ENCODE measurements around the gene ZBTB32.
"Not testable (repeated sequence)": the region's sequence is repeated elsewhere in the genome, so short reads cannot be mapped to it uniquely, and the experiment has no call there.

Gene ZBTB32

GRCh38 chr19:35722461-35722860 lies 18.1 kb downstream of the ZBTB32 start:
- DNase-seq: no peak

- DNase-seq: no peak
Observed at GRCh38 chr19:35722897-35723296, 18.5 kb downstream of the ZBTB32 start.

- no peak for DNase-seq
Observed at GRCh38 chr19:35723671-35724070, 19.3 kb downstream of the ZBTB32 start.

DNA sequence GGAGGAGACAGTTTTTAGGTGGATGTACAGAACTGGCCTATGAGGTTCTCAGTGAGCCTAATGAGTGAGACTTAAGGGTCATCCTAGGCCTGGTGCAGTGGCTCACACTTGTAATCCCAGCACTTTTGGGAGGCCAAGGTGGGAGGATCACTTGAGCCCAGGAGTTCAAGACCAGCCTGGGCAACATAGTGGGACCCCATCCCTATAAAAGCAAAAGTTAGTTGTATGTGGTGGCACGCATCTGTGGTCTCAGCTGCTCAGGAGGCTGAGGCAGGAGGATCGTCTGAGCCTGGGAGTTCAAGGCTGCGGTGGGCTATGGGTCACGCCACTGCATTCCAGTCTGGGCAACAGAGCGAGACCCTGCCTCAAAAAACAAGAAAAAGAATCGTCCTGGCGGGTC lies 19.8 kb downstream of the ZBTB32 start:
- not testable (repeated sequence) for DNase-seq

DNA sequence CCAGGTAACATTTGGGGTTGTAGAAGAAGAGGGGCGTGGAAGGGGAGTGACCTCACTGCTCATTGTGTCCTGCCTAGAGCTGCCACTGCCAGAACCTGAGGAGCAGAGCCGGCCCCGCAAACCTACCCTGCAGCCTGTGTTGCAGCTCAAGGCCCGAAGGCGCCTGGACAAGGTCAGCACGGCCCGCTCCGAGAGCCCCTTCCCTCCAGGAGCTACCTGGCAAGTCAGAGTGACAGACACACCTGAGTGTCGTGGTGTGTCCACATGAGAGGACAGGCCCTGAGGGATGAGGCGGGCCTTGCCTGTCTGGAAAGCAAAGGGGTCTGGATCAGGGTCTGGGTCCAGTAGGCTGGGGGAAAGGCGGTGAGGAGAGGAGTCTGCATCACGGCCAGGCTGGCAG lies 20.2 kb downstream of the ZBTB32 start:
- DNase-seq: no peak

DNA sequence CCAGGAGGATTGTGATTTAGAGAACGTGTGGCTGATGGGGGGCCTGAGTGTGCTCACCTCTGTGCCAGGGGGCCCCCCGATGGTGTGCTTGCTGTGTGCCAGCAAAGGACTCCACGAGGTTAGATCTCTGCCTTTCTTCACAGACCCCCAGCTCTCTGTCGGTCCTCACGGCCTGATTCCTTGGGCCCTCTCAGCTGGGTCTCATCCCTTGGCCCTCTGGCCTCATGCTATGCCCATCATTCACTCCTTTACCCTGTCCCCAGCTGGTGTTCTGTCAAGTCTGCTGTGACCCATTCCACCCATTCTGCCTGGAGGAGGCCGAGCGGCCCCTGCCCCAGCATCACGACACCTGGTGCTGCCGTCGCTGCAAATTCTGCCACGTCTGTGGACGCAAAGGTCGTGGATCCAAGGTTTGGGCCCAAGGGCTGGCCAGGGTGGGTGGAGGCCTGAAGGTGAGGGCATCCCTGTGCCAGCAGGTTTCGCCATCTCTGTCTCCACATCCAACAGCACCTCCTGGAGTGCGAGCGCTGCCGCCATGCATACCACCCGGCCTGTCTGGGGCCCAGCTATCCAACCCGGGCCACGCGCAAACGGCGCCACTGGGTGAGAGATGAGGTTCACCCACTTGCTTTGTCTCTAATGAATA lies 21.0 kb downstream of the ZBTB32 start:
- no peak for DNase-seq

- no peak for DNase-seq
Observed at GRCh38 chr19:35727053-35727955, 22.9 kb downstream of the ZBTB32 start.

DNA sequence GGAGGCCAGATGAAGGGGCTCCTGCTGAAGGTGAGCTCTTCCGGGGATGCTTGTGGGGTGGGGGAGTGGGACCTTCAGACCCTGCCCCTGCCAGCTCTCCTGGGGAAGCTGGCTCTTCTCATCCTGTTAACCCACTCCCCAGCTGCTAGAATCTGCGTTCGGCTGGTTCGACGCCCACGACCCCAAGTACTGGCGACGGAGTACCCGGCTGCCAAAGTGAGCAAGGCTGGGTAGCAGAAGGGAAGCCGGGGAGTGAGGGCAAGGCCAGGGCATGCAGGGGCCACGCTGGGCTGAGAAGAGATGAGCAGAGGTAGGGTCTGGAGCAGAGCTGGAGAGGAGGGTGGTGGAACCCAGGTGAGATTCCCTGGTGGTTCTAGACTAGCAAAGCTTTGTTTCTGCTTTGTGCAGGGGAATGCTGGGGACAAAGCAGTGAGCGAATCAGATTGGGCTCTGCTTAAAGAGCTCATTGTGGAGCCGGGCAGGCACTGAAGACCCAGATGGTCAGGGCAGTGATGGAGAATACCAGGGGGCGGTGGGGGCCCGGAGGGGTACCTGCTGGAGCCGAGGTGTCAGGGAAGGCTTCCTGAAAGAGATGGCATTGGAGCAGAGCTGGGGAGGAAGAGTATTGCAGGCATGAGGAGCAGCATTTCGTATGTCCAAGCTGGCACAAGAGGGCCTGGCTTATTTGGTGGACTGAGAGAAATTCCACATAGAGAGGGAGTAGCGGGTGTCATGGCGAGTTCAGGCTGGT lies 23.8 kb downstream of the ZBTB32 start:
- DNase-seq: no peak

DNA sequence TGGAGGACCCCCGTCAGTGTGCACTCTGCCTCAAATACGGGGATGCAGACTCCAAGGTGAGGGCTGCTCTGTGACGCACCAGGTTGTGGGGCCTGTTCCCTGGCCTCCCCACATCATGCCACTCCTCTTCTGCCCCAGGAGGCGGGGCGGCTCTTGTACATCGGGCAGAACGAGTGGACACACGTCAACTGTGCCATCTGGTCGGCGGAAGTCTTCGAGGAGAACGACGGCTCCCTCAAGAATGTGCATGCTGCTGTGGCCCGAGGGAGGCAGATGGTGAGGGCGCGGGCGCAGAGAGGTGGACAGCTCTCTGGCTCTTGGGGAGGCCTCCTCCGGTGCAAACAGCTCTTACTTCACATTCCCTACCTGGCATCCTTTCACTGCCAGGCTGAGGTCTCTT lies 24.7 kb downstream of the ZBTB32 start:
- DNase-seq: no peak

DNA sequence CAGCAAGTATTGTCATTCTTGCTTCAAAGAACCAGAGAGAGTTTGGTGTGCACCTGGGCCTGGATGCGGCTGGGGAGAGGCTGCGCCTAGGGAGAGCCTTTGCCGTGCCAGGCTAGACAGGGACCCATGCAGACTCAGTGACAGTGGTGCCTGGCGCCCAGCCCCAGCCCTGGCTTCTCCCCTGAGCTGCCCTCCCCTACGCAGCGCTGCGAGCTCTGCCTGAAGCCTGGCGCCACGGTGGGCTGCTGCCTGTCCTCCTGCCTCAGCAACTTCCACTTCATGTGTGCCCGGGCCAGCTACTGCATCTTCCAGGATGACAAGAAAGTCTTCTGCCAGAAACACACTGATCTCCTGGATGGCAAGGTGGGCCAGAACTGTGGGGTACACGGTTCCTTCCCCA lies 25.4 kb downstream of the ZBTB32 start:
- DNase-seq: no peak

GRCh38 chr19:35730326-35730725 lies 26.0 kb downstream of the ZBTB32 start:
- no peak for DNase-seq

- no peak for DNase-seq
Observed at GRCh38 chr19:35731353-35731752, 27.0 kb downstream of the ZBTB32 start.

- no peak for DNase-seq
Observed at GRCh38 chr19:35731779-35732405, 27.5 kb downstream of the ZBTB32 start.

- DNase-seq: no peak
Observed at GRCh38 chr19:35732540-35733179, 28.3 kb downstream of the ZBTB32 start.

DNA sequence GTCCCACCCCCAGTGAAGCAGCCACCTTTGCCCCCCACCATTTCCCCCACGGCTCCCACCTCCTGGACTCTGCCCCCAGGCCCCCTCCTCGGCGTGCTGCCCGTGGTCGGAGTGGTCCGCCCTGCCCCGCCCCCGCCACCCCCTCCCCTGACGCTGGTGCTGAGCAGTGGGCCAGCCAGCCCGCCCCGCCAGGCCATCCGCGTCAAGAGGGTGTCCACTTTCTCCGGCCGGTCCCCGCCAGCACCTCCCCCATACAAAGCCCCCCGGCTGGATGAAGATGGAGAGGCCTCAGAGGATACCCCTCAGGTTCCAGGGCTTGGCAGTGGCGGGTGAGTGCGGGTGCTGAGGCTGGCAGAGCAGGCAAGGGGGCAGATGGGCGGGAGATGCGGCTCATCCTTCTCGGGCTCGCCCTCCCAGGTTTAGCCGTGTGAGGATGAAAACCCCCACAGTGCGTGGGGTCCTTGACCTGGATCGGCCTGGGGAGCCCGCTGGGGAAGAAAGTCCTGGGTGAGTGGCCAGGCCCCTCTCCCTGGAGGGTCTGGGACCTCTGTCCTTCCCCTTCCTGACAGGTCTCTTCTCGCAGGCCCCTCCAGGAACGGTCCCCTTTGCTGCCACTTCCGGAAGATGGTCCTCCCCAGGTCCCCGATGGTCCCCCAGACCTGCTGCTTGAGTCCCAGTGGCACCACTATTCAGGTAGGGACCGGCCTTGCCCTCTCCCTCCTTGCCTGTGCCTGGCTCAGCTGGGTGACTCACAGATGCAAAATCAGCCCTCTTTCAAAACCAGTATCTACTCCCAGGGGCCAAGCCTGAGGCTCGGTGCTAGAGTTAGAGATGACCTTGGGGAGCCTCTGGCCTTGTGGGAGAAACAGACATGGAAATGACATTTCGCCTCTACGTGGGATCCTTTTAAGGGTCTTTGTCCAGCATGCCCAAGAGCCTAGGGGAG lies 29.1 kb downstream of the ZBTB32 start:
- no peak for DNase-seq

GRCh38 chr19:35734273-35734672 lies 29.9 kb downstream of the ZBTB32 start:
- DNase-seq: no peak

DNA sequence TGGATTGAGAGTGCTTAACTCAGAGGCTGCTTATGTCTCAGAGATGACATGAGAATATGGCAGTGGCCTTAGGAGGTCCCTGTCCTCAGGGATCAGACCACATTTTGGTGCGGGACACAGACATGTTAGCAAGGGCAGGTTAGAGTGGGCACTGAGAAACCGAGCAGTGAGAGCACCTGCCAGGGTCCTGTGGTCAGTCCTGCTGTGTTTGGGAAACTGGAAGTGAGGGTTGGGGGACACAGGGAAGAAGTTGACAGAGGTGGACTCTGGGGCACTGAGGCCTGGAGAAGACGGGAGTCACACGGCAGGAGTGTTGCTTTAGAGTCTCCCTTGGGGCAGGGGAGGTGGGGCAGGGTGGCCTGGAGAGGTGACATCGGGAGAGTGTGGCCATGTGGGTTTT lies 30.5 kb downstream of the ZBTB32 start:
- DNase-seq: no peak

DNA sequence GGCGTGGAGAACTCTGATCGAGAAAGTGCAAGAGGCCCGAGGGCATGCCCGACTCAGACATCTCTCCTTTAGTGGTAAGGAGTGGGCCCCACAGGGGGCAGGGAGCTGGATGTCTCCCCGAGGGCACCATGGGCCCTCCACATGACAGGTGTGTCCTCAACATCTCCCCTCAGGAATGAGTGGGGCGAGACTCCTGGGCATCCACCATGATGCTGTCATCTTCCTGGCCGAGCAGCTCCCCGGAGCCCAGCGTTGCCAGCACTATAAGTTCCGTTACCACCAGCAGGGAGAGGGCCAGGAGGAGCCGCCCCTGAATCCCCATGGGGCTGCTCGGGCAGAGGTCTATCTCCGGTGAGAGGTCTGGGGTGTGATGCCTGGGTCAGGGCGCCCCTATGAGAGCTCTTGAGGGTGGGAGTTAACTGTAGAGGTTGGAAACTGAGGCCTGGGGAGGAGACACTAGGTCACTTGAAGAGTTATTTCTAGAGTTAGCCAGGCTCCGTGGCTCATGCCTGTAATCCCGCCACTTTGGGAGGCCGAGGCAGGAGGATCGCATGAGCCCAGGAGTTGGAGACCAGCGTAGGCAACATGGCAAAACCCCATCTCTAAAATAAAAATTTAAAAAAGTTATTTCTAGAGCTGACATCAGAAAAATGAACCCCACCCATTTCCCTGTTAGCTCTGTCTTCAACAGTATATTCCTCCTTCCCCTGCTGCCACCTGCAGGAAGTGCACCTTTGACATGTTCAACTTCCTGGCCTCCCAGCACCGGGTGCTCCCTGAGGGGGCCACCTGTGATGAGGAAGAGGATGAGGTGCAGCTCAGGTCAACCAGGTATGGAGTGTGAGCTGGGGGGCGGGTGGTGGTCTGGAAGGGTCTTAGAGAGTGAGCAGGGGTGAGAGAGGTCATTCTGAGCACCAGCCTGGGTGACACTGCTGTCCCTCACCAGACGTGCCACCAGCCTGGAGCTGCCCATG lies 32.8 kb downstream of the ZBTB32 start:
- no peak for DNase-seq

DNA sequence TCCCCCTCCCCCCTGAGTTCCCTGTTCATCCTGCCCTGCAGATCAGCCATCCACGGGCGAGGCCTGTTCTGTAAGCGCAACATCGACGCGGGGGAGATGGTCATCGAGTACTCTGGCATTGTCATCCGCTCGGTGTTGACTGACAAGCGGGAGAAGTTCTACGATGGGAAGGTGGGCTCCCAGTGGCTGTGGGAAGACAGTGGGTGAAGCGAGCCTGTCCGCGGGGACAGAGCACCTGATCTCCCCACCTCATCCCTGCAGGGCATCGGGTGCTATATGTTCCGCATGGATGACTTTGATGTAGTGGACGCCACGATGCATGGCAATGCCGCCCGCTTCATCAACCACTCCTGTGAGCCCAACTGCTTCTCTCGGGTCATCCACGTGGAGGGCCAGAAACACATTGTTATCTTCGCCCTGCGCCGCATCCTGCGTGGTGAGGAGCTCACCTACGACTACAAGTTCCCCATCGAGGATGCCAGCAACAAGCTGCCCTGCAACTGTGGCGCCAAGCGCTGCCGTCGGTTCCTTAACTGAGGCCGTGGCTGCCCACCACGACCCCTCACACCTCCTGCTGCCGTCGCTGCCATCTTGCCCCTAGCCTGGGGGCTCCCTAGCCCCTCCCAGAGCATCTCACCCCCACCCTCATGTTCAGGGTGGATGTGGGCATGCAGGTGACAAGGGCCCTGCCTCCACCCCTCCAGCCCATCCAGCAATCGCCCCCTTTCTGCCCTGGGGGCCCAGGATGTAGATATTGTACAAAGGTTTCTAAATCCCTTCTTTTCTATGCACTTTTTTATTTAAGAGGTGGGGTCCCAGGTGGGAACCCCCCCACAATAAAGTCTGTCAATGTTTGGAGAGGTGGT lies 33.9 kb downstream of the ZBTB32 start:
- no peak for DNase-seq

All from fibroblast of skin of right quadriceps (primary cell).